Left ventricle myocardium inferior (tissue), 1 donor: ENCODE measurements around the gene LDLRAD3. TPM values are rescaled to one million over a fixed set of nuclear protein-coding genes. Genes with fewer than 3 reads are reported as not detected.

Source experiments
- DNase-seq: peaks from one replicate; pipeline ENCODE4 v3.0.0-alpha.2; 2020
- H3K27ac ChIP-seq: fragments of 200-600 bp; replicated peaks from 2 replicates; pipeline ENCODE4 v1.8.0; 2021
- H3K27me3 ChIP-seq: fragments of 200-600 bp; 2 replicates; pipeline ENCODE4 v1.8.0; 2021; ENCODE audit warnings: low read depth
- H3K36me3 ChIP-seq: fragments of 200-600 bp; 2 replicates; pipeline ENCODE4 v1.8.0; 2021
- H3K4me1 ChIP-seq: fragments of 200-600 bp; 2 replicates; pipeline ENCODE4 v1.8.0; 2021
- H3K4me3 ChIP-seq: fragments of 200-600 bp; 2 replicates; pipeline ENCODE4 v1.8.0; 2021; ENCODE audit warnings: mild to moderate bottlenecking, moderate library complexity
- H3K9me3 ChIP-seq: fragments of 200-600 bp; replicated peaks from 2 replicates; pipeline ENCODE4 v1.8.0; 2021
- intact Hi-C: fragments of 100-400 bp; cut with micrococcal nuclease; formaldehyde crosslinking; loops from one replicate; pipeline ENCODE4 v1.11.0; 2022
- total RNA-seq: library from RNA; stranded (reverse); fragmentation: NEBNext Ultra II Directional; extraction: Animal tissue kit (Norgen Biotek cat#: 25700); gene quantifications from one replicate; pipeline ENCODE4 v1.2.1, GENCODE V29; 2021
- TF ChIP-seq, protein P1 (sequence below): fragments of 200-600 bp; IDR thresholded peaks from 2 replicates; pipeline ENCODE4 v1.8.0; 2021; ENCODE audit warnings: antibody characterized with exemption, mild to moderate bottlenecking, borderline replicate concordance
- donor health status: DM: no; HTN: yes; CAD: no; lungs with severe emphysema.

Gene LDLRAD3
- total RNA-seq, 1 donor from 2014 or later, result 1.0 TPM

DNA sequence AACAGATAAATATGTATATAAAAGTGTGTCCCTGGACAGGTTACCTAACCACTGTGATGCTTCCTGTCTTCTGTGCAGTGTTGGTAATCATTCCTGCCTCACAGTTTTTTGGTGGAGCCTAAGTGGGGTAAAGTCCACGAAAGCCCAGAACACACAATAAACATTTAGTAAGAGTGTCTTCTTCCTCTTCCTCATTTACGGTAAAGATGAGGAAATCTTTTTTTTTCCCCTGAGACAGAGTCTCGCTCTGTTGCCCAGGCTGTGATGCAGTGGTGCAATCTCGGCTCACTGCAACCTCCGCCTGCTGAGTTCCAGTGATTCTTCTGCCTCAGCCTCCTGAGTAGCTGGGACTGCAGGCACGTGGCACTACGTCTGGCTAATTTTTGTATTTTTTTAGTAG, 117.1 kb downstream of the LDLRAD3 start:
- H3K27ac ChIP-seq, result no peak overlapping the region
- peaks cover 39% of the 10 kb centered on the region for H3K9me3 ChIP-seq
- H3K4me1 ChIP-seq, result peaks cover 9% of the 10 kb centered on the region
- H3K4me3 ChIP-seq, result no peak overlapping the region
- H3K36me3 ChIP-seq, result no peaks in the 10 kb centered on the region
- TF ChIP-seq, protein P1, sequence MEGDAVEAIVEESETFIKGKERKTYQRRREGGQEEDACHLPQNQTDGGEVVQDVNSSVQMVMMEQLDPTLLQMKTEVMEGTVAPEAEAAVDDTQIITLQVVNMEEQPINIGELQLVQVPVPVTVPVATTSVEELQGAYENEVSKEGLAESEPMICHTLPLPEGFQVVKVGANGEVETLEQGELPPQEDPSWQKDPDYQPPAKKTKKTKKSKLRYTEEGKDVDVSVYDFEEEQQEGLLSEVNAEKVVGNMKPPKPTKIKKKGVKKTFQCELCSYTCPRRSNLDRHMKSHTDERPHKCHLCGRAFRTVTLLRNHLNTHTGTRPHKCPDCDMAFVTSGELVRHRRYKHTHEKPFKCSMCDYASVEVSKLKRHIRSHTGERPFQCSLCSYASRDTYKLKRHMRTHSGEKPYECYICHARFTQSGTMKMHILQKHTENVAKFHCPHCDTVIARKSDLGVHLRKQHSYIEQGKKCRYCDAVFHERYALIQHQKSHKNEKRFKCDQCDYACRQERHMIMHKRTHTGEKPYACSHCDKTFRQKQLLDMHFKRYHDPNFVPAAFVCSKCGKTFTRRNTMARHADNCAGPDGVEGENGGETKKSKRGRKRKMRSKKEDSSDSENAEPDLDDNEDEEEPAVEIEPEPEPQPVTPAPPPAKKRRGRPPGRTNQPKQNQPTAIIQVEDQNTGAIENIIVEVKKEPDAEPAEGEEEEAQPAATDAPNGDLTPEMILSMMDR, result no peak
- no peak for DNase-seq
- H3K27me3 ChIP-seq, result no peaks in the 10 kb centered on the region
- intact Hi-C loops, result no loop called here

DNA sequence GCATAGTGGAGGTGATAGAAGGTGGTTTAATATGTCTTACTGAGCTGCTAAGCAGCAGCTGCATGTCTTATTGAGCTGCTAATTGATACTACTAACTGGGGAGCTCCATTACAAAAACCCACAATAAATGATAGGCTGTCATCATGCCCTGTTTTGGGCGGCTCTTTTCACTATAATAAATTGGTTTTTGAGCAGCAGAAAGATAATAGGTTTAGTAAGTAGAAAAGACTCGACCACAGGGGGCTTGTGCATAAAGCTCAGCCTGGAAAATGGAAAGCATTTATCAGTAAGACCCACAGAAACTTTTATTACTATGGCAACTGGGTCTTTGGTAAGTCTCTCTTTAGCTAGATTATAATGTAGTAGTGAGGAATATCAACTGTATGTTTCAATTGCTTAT, 117.6 kb downstream of the LDLRAD3 start:
- TF ChIP-seq, protein P1, result no peak
- Histone ChIP-seq H3K27ac (no peak overlapping the region), H3K4me3 (no peak overlapping the region), H3K9me3 (peaks cover 45% of the 10 kb centered on the region), H3K27me3 (no peaks in the 10 kb centered on the region), H3K36me3 (no peaks in the 10 kb centered on the region), H3K4me1 (peaks cover 9% of the 10 kb centered on the region)
- intact Hi-C loops, result no loop called here
- no peak for DNase-seq

DNA sequence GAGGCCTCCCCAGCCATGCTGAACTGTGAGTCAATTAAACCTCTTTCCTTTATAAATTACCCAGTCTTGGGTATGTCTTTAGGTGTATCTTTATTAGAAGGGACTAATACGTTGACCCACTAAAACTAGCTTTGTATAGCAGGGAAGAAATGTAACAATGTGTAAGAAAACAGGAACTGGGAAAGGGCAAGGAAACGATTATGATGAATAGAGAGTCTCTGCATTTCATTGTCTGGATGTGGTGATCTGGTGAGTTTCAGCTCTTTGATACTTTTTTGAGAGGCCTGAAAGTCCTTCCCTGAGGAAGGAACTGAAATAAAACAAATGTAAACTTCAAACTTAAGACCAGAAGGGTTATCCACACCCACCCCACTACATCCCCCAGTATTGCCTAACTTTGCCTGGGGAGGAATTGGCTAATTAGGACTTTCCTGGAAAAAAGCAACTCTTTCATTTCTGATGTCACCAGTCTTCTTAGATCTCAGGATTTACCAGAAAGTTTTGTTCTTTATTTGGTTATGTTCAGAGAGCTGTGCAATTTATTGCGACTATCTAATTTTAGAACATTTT, 119.0 kb downstream of the LDLRAD3 start:
- H3K27ac ChIP-seq, result no peak overlapping the region

DNA sequence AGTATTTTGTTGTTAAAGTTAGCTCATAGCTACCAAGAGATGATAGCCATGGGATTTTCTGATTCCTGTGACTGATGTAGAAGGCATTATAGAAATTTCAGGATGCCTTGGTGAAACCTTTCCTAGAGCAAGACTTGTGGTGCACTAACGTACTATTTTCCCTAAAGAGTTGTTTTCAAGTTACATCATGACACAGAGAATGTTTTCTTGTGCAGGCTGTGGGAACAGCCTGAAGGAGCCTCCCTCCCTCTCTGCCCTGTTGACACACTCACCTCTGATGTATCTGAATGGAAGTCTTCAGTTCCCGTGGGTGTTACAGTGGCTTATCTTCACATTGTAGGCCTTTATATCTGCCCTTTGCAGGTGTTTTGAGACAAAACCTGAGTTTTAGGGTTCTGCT, 121.6 kb downstream of the LDLRAD3 start:
- TF ChIP-seq, protein P1, result no peak
- intact Hi-C loops, result no loop called here
- DNase-seq, result no peak
- H3K4me3 ChIP-seq, result no peak overlapping the region
- peaks cover 42% of the 10 kb centered on the region for H3K9me3 ChIP-seq
- no peaks in the 10 kb centered on the region for H3K4me1 ChIP-seq
- no peak overlapping the region for H3K27ac ChIP-seq
- H3K27me3 ChIP-seq, result no peaks in the 10 kb centered on the region
- H3K36me3 ChIP-seq, result no peaks in the 10 kb centered on the region

More for the DNA sequence above, 119.0 kb downstream of the LDLRAD3 start:
- H3K9me3 ChIP-seq, result peaks cover 56% of the 10 kb centered on the region
- no peaks in the 10 kb centered on the region for H3K4me1 ChIP-seq
- TF ChIP-seq, protein P1, result no peak
- H3K4me3 ChIP-seq, result no peak overlapping the region
- intact Hi-C loops, result no loop called here
- DNase-seq, result no peak
- H3K36me3 ChIP-seq, result no peaks in the 10 kb centered on the region
- no peaks in the 10 kb centered on the region for H3K27me3 ChIP-seq

DNA sequence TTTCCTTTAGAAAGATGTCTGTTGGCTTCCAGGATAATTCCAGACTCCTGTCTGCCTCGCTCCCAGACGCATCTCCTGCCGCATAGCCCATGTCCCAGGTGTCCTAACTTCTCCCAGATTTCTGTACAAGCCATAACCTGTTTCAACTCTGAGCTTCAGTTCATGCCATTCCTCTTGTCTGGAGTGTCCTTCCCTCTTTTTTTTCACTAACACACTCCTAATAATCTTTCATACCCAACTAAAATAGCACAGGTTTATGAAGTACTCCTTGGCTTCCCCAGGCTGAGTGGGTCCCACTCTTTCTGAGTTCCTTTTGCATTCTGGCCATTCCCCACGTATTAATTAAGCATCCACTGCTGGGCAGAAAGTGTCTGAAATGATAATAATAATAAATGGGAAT, 123.0 kb downstream of the LDLRAD3 start:
- TF ChIP-seq, protein P1, result no peak
- H3K4me3 ChIP-seq, result no peak overlapping the region
- peaks cover 42% of the 10 kb centered on the region for H3K9me3 ChIP-seq
- no peaks in the 10 kb centered on the region for H3K36me3 ChIP-seq
- no peaks in the 10 kb centered on the region for H3K4me1 ChIP-seq
- no peaks in the 10 kb centered on the region for H3K27me3 ChIP-seq
- no peak for DNase-seq
- intact Hi-C loops, result no loop called here
- no peak overlapping the region for H3K27ac ChIP-seq
